Activated CD8-positive, alpha-beta memory T cell treated with anti-CD3 and anti-CD28 coated beads, Interleukin-2, amount 10 ng/mL, durations not matched to agents 7 days and 5 days (primary cell): ENCODE results near the gene PRKCI. TPM values are rescaled to one million over a fixed set of nuclear protein-coding genes. Genes with fewer than 3 reads are reported as not detected.
"Not testable (repeated sequence)": the region's sequence is repeated elsewhere in the genome, so short reads cannot be mapped to it uniquely, and the experiment has no call there.

Experiments
- ATAC-seq: fragments of 150-1000 bp; cut with Tn5 transposase; one replicate; pipeline ENCODE4 v1.10.0; 2021; ENCODE audit warnings: moderate library complexity
- CTCF ChIA-PET: fragments of 350-600 bp; sonication (Branson Sonifier 250); formaldehyde crosslinking; loops from one replicate; lab custom pipeline; 2021; ENCODE audit warnings: antibody characterized with exemption; lab: Charles Lee
- DNase-seq: peaks from one replicate; pipeline ENCODE4 v3.0.0-alpha.2; 2020
- H3K27ac Mint-ChIP-seq: one replicate; pipeline ENCODE4 v1.8.0; 2021; ENCODE audit warnings: mild to moderate bottlenecking, mixed read lengths
- H3K27me3 Mint-ChIP-seq: one replicate; pipeline ENCODE4 v1.8.0; 2021; ENCODE audit warnings: mixed read lengths
- H3K36me3 Mint-ChIP-seq: one replicate; pipeline ENCODE4 v1.8.0; 2021; ENCODE audit warnings: mild to moderate bottlenecking, mixed read lengths
- H3K4me1 Mint-ChIP-seq: one replicate; pipeline ENCODE4 v1.8.0; 2021; ENCODE audit warnings: mixed read lengths
- H3K4me3 Mint-ChIP-seq: one replicate; pipeline ENCODE4 v1.8.0; 2021; ENCODE audit warnings: mild to moderate bottlenecking, moderate library complexity, mixed read lengths
- H3K9me3 Mint-ChIP-seq: one replicate; pipeline ENCODE4 v1.8.0; 2022; ENCODE audit warnings: low read depth, mixed read lengths
- total RNA-seq, 2 experiments: library from RNA; stranded (reverse); gene quantifications; one replicate each; pipeline ENCODE4 v1.2.3, GENCODE V29; 2021

The PRKCI gene
- total RNA-seq, 2 experiments from 2014 or later = 13.3 to 16.4 TPM

- Mint-ChIP-seq H3K4me3 (no peak overlapping the region), H3K27ac (no peak overlapping the region), H3K4me1 (peaks cover 2% of the 10 kb centered on the region), H3K9me3 (no peaks in the 10 kb centered on the region), H3K27me3 (no peaks in the 10 kb centered on the region), H3K36me3 (peaks cover 8% of the 10 kb centered on the region)
- CTCF ChIA-PET = interaction anchor here (0.6 to 0.7 kb wide), 2 partner anchors 16 to 52 kb away, joined by 3 read pairs; partner anchors contain the start of gene PHC3
- ATAC-seq = no peak
- no peak for DNase-seq
Observed at GRCh38 chr3:170233530-170233929, 11.3 kb downstream of the PRKCI start.

DNA sequence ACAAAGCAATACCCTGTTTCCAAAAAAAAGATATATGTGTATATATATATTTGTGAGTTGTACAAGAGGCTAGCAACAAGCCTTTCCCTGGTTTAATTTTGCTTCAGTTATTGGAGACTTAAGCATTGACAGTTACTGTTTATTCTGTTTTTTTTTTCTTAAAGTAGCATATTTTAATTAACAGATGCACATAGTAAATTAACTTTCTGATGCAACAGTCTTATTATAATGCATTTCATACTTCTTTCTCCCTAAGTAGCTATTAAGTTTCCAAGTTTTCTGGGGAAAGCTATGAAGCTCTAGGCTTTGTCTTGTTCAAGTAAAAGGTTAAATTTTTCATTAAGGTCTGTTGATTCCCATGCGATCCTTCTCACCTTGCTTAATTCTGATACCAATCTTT is 17.9 kb downstream of the PRKCI start:
- no peak for DNase-seq
- no peak overlapping the region for H3K4me3 Mint-ChIP-seq
- no peak overlapping the region for H3K27ac Mint-ChIP-seq
- H3K4me1 Mint-ChIP-seq = no peaks in the 10 kb centered on the region
- H3K9me3 Mint-ChIP-seq = no peaks in the 10 kb centered on the region
- ATAC-seq = no peak
- H3K27me3 Mint-ChIP-seq = no peaks in the 10 kb centered on the region
- CTCF ChIA-PET = no interaction called here
- peaks cover 14% of the 10 kb centered on the region for H3K36me3 Mint-ChIP-seq

GRCh38 chr3:170240671-170241070 is 18.4 kb downstream of the PRKCI start:
- CTCF ChIA-PET = no interaction called here
- no peaks in the 10 kb centered on the region for H3K9me3 Mint-ChIP-seq
- H3K36me3 Mint-ChIP-seq = peaks cover 14% of the 10 kb centered on the region
- ATAC-seq (no peak), DNase-seq (no peak)
- H3K27ac Mint-ChIP-seq = no peak overlapping the region
- H3K4me1 Mint-ChIP-seq = no peaks in the 10 kb centered on the region
- H3K4me3 Mint-ChIP-seq = no peak overlapping the region
- H3K27me3 Mint-ChIP-seq = no peaks in the 10 kb centered on the region

DNA sequence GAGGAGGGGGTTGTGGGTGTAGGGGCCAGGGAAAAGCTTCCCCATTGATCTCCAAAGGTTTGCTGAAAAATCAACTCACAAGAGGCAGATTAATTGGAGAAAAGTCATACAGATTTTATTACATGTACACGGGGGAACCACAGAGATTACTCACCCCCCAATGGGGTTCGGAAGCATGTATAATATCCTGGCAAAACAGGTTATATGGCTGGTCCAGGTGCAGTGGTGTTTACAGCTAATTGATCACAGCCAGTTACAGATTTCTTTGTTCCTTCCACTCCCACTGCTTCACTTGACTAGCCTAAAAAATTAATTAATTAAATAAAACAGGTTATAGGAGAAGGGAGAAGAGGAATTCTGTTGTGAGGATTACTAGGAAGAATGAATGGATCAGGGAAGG is 22.4 kb downstream of the PRKCI start:
- Mint-ChIP-seq H3K36me3 (peaks cover 10% of the 10 kb centered on the region), H3K4me1 (peaks cover 9% of the 10 kb centered on the region), H3K9me3 (no peaks in the 10 kb centered on the region), H3K4me3 (no peak overlapping the region), H3K27me3 (no peaks in the 10 kb centered on the region), H3K27ac (no peak overlapping the region)
- DNase-seq = no peak
- no peak for ATAC-seq
- CTCF ChIA-PET = no interaction called here

GRCh38 chr3:170247875-170248274 is 25.7 kb downstream of the PRKCI start:
- no peak for ATAC-seq
- Mint-ChIP-seq H3K4me1 (peaks cover 9% of the 10 kb centered on the region), H3K27ac (no peak overlapping the region), H3K4me3 (no peak overlapping the region), H3K27me3 (no peaks in the 10 kb centered on the region), H3K9me3 (no peaks in the 10 kb centered on the region), H3K36me3 (peaks cover 7% of the 10 kb centered on the region)
- no peak for DNase-seq
- CTCF ChIA-PET = no interaction called here

DNA sequence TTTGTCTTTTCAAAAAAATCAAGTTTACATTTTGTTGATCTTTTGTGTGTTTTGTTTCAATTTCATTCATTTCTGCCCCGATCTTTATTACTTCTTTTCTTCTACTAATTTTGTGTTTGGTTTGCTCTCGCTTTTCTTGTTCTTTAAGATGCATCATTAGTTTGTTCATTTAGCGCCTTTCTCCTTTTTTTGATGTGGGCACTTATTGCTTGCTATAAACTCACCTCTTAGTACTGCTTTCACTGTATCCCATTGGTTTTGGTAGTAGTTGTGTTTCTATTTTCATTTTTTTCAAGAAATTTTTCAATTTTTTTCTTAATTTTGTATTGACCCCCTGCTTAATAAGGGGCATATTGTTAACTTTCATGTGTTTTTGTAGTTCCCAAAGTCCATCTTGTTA is 34.4 kb downstream of the PRKCI start:
- Mint-ChIP-seq H3K9me3 (peaks cover 4% of the 10 kb centered on the region), H3K27ac (no peak overlapping the region), H3K36me3 (peaks cover 34% of the 10 kb centered on the region), H3K27me3 (no peaks in the 10 kb centered on the region), H3K4me3 (no peak overlapping the region), H3K4me1 (peaks cover 26% of the 10 kb centered on the region)
- ATAC-seq (no peak), DNase-seq (no peak)
- CTCF ChIA-PET = no interaction called here

DNA sequence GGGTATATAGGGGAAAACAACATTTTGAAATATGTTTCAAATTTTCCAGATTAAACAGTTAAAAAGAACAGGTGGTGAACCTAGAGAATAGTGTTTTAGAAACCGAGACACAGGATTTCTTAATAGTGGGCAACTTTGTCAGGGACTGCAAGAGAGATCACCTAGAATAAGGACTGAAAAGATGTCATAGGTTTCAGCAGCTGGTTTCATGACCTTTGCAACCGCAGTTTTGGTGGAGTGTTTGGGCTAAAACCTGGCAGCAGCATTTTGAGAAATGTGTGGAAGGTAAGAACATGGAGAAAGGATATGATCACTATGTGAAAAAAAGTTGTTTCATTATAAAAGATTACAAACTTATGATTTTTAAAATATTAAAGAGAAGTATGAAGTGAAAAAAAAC is 34.9 kb downstream of the PRKCI start:
- Mint-ChIP-seq H3K27me3 (no peaks in the 10 kb centered on the region), H3K4me1 (peaks cover 26% of the 10 kb centered on the region), H3K9me3 (peaks cover 4% of the 10 kb centered on the region), H3K27ac (no peak overlapping the region), H3K36me3 (peaks cover 34% of the 10 kb centered on the region), H3K4me3 (no peak overlapping the region)
- ATAC-seq (no peak), DNase-seq (no peak)
- CTCF ChIA-PET = interaction anchor here (1.6 kb wide), 1 partner anchor 34 kb away, joined by 7 read pairs; no protein-coding TSS in a partner anchor

DNA sequence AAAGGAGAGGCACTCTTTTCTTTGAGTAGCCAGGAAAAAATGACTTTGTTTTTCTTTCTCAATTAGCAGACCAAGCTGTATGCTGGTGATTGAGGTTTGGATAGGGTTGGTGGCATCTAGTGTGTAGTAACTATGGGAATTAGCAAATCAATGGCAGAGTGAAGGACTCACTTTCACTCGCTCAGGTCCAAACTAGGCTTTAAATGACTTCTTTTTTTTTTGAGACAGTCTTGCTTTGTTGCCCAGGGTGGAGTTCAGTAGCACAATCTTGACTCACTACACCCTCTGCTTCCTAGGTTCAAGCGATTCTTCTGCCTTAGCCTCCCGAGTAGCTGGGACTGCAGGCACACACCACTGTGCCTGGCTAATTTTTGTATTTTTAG is 35.9 kb downstream of the PRKCI start:
- H3K27ac Mint-ChIP-seq = peak overlapping the region; percentile 34
- CTCF ChIA-PET = interaction anchor here (0.9 to 1.6 kb wide), 2 partner anchors 35 to 498 kb away, joined by 3 to 7 read pairs; no protein-coding TSS in a partner anchor
- peaks cover 31% of the 10 kb centered on the region for H3K36me3 Mint-ChIP-seq
- H3K4me1 Mint-ChIP-seq = peaks cover 26% of the 10 kb centered on the region
- peak; percentile 16 for ATAC-seq
- H3K9me3 Mint-ChIP-seq = peaks cover 4% of the 10 kb centered on the region
- H3K4me3 Mint-ChIP-seq = peak overlapping the region; percentile 32
- H3K27me3 Mint-ChIP-seq = no peaks in the 10 kb centered on the region
- DNase-seq = no peak

GRCh38 chr3:170259907-170260306 is 37.7 kb downstream of the PRKCI start:
- H3K27ac Mint-ChIP-seq = no peak overlapping the region
- H3K9me3 Mint-ChIP-seq = peaks cover 4% of the 10 kb centered on the region
- H3K27me3 Mint-ChIP-seq = no peaks in the 10 kb centered on the region
- ATAC-seq = no peak
- no peak for DNase-seq
- H3K4me3 Mint-ChIP-seq = no peak overlapping the region
- CTCF ChIA-PET = no interaction called here
- H3K36me3 Mint-ChIP-seq = peaks cover 31% of the 10 kb centered on the region
- H3K4me1 Mint-ChIP-seq = peaks cover 26% of the 10 kb centered on the region

DNA sequence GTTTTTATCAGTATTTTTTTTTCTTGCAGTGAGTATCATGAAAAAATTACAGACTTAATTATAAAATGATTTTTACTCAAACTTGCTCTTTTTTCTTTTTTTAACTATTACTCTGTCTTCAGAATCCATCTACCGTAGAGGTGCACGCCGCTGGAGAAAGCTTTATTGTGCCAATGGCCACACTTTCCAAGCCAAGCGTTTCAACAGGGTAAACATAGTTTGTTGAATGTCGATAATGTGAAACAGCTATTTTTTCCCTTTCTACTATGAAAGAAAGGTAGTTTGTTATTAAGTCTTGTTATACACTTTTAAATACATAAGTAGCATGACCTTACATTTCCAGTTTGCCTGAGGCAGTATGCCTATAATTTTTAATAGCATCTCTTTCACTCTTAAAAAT is 45.6 kb downstream of the PRKCI start:
- H3K27ac Mint-ChIP-seq = no peak overlapping the region
- no peak for DNase-seq
- no peaks in the 10 kb centered on the region for H3K4me1 Mint-ChIP-seq
- H3K27me3 Mint-ChIP-seq = no peaks in the 10 kb centered on the region
- H3K9me3 Mint-ChIP-seq = no peaks in the 10 kb centered on the region
- CTCF ChIA-PET = interaction anchor here (0.7 kb wide), 1 partner anchor 1561 kb away, joined by 3 read pairs; no protein-coding TSS in a partner anchor
- peaks cover 16% of the 10 kb centered on the region for H3K36me3 Mint-ChIP-seq
- no peak for ATAC-seq
- H3K4me3 Mint-ChIP-seq = no peak overlapping the region

GRCh38 chr3:170269673-170270254 is 47.5 kb downstream of the PRKCI start:
- H3K4me3 Mint-ChIP-seq, CTCF ChIA-PET: not testable (repeated sequence)

GRCh38 chr3:170270282-170270881 is 48.2 kb downstream of the PRKCI start:
- ATAC-seq (no peak), DNase-seq (no peak)
- Mint-ChIP-seq H3K4me1 (peaks cover 6% of the 10 kb centered on the region), H3K27ac (no peak overlapping the region), H3K9me3 (no peaks in the 10 kb centered on the region), H3K4me3 (no peak overlapping the region), H3K27me3 (no peaks in the 10 kb centered on the region), H3K36me3 (peaks cover 19% of the 10 kb centered on the region)
- CTCF ChIA-PET = no interaction called here

More at GRCh38 chr3:170269673-170270254, 47.5 kb downstream of the PRKCI start:
- H3K4me1 Mint-ChIP-seq, H3K27ac Mint-ChIP-seq, H3K9me3 Mint-ChIP-seq, H3K27me3 Mint-ChIP-seq, DNase-seq, ATAC-seq: not testable (repeated sequence)
- H3K36me3 Mint-ChIP-seq = peaks cover 19% of the 10 kb centered on the region

DNA sequence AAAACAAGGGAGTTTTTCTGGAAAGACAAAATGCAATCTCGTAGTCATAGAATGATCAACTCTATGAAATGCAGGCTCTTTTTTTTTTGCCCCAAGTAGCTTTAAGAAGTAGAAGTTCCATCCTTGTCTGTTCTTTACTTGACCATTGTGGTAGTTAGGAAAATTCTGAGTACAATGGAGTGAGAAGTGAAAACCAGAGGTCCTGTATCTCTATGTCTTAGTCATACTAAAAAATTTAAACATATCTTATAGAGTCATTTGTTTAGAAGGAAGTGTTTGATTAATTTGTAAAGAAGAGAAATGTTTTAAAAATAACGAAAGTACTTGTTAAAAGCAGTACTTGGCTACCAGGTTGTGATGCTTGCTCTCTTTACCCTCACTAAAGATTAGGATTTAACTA is 52.4 kb downstream of the PRKCI start:
- no peak for ATAC-seq
- H3K27me3 Mint-ChIP-seq = no peaks in the 10 kb centered on the region

DNA sequence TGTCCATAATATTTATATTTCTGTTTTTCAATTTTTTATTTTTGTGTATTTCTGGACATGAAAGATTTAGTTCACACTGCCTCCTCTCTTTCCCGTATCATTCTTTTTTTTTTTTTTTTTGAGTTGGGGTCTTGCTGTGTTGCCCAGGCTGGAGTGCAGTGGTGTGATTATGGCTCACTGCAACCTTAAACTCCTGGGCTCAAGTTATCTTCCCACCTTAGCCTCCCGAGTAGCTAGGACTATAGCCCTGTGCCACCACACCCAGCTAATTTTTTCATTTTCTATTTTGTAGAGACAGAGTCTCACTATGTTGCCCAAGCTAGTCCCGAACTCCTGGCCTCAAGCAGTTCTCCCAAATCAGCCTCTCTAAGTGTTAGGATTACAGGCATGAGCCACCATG is 53.6 kb downstream of the PRKCI start:
- CTCF ChIA-PET = interaction anchor here (2.1 kb wide), 1 partner anchor 95 kb away, joined by 6 read pairs; the partner anchor contains the start of gene PHC3
- Mint-ChIP-seq H3K36me3 (peaks cover 36% of the 10 kb centered on the region), H3K4me3 (no peak overlapping the region), H3K27me3 (no peaks in the 10 kb centered on the region), H3K4me1 (peaks cover 24% of the 10 kb centered on the region), H3K9me3 (no peaks in the 10 kb centered on the region), H3K27ac (no peak overlapping the region)
- DNase-seq (no peak), ATAC-seq (no peak)

More for the DNA sequence above, 52.4 kb downstream of the PRKCI start:
- Mint-ChIP-seq H3K27ac (no peak overlapping the region), H3K9me3 (no peaks in the 10 kb centered on the region), H3K4me3 (no peak overlapping the region), H3K4me1 (peaks cover 24% of the 10 kb centered on the region), H3K36me3 (peaks cover 39% of the 10 kb centered on the region)
- DNase-seq = no peak
- CTCF ChIA-PET = interaction anchor here (2.1 kb wide), 1 partner anchor 94 kb away, joined by 6 read pairs; the partner anchor contains the start of gene PHC3
